Dermis microvascular lymphatic vessel endothelial cell (primary cell): Measurements from ENCODE around the gene SESN3. TPM values are rescaled to one million over a fixed set of nuclear protein-coding genes. Genes with fewer than 3 reads are reported as not detected.

Experiments used
- DNase-seq, 2 donors: peaks; one replicate each; pipeline versions ENCODE4 v3.0.0 to v3.0.0-alpha.2; 2010; ENCODE audit warnings: low read depth in 2 of 2
- total RNA-seq: library from RNA; depleted of rRNA; stranded (reverse); fragments of >200 nt; gene quantifications from 2 replicates; pipeline ENCODE4 v1.2.1, GENCODE V29; 2014

Gene SESN3
- total RNA-seq, 1 donor from 2014 or later = 23.2 TPM

GRCh38 chr11:95123556-95123955 is 107.4 kb downstream of the SESN3 start:
- DNase-seq = no peak

DNA sequence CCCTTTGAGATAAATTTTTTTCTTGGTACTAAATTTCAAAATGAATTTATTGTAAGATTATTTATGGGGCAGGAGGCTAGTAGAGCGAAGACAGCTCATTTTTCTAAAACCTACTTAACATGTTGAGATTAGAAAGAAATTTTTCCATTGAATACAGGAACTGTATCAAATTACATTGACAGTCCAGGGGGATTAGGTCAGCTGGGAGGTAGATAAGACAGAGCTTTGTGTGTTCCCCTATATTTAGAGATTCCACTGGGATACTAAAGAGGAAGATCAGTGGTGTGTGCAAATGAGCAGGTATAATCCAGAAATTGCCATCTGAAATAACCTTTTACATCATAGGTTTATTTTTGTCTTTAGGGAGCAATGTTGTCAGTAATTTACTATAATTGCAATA is 109.3 kb downstream of the SESN3 start:
- peak in 1 of 2 donors; percentile 6 for DNase-seq

DNA sequence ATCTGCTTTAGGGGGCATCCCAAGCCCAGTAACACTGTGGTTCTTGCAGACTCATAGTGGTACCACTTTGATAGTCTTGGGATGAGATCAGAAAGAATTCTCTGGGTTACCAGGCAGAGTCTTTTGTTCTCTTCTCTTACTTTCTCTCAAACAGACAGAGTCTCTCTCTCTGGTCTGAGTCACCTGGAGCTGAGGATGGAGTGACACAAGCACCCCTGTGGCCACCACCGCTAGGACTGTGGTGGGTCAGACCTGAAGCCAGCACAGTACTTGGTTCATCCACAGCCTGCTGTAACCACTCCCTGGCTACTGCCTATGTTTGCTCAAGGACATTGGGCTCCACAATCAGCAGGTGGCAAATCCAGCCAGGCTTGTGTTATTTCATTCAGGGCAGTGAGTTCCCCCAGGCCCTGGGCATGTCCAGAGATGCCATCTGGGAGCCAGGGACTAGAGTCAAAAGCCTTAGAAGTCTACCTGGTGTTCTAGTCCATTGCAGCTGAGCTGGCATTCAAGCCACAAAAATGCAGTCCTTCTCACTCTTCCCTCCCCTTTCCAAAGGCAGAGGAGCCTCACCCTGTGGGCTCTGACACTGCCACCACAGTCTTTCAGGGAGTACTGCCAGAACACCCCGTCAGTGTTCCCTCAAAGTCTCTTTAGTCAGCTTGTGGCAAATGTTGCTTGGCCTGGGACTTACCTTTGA is 111.5 kb downstream of the SESN3 start:
- no peak for DNase-seq

DNA sequence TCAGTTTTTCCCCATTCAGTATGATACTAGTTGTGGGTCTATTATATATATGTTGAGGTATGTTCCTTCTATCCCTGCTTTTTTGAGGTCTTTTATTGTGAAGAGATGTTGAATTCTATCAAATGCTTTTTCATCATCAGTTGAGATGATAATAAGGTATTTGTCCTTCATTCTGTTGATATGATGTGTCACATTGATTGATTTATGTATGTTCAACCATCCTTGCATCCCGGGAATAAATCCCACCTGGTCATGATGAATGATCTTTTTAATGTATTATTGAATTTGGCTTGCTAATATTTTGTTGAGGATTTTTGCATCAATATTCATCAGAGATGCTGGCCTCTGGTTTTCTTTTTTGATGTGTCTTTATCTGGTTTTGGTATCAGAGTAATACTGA is 115.4 kb downstream of the SESN3 start:
- no peak for DNase-seq

Other genes starting within 250 kb of the SESN3 start
- gene KDM4E, start 205.9 kb downstream of the SESN3 start, total RNA-seq = not detected in 2 replicates
- not detected in 2 replicates for gene KDM4F, start 181.8 kb downstream of the SESN3 start, total RNA-seq
- gene SRSF8, start 164.3 kb downstream of the SESN3 start, total RNA-seq = 19.1 and 21.5 TPM in 2 replicates
- gene ENDOD1, start 141.4 kb downstream of the SESN3 start, total RNA-seq = 56.0 and 71.1 TPM in 2 replicates